Stomach (tissue), 4 donors: ENCODE data around the gene BPTF.

Experiments
- POLR2AphosphoS5 ChIP-seq, 3 donors: sonication (generic); formaldehyde crosslinking; IDR thresholded peaks; one replicate each; pipeline ENCODE4 v1.6.1; 2016; ENCODE audit warnings: antibody characterized with exemption in 3 of 3
- TF ChIP-seq, protein P1 (sequence below), 7 experiments: fragments of 450-650 bp in 4 of 7; fragments of 200-600 bp in 3 of 7; sonication (generic) in 3 of 7; IDR thresholded peaks; one replicate each; pipeline ENCODE4 v1.5.1; 2016 to 2019; ENCODE audit warnings: antibody characterized with exemption in 7 of 7, control low read depth in 2 of 7, mild to moderate bottlenecking in 1 of 7

DNA sequence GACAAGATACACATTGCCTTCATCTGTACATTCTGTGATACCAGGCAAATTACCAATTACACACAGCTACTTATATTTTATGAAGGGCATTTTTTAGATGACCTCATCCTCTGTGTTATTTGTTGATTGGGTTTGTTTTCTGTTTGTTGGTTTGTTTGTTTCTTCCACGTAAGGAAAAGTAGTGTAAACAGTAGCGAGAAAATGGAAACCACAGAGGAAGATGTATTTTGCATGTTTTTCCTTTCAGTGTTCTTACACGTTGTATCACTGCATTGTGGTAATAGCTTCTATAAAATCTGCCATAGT is 158.0 kb downstream of the BPTF start:
- TF ChIP-seq, protein P1, sequence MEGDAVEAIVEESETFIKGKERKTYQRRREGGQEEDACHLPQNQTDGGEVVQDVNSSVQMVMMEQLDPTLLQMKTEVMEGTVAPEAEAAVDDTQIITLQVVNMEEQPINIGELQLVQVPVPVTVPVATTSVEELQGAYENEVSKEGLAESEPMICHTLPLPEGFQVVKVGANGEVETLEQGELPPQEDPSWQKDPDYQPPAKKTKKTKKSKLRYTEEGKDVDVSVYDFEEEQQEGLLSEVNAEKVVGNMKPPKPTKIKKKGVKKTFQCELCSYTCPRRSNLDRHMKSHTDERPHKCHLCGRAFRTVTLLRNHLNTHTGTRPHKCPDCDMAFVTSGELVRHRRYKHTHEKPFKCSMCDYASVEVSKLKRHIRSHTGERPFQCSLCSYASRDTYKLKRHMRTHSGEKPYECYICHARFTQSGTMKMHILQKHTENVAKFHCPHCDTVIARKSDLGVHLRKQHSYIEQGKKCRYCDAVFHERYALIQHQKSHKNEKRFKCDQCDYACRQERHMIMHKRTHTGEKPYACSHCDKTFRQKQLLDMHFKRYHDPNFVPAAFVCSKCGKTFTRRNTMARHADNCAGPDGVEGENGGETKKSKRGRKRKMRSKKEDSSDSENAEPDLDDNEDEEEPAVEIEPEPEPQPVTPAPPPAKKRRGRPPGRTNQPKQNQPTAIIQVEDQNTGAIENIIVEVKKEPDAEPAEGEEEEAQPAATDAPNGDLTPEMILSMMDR (IDR thresholded peaks at IDR 0.05) = no peak
- no peak for TF ChIP-seq POLR2AphosphoS5 (IDR thresholded peaks at IDR 0.05)
